Natural killer cell (primary cell): ENCODE data around the gene TUBGCP6. TPM values are rescaled to one million over a fixed set of nuclear protein-coding genes. Genes with fewer than 3 reads are reported as not detected.

Experiments
- ATAC-seq, 3 donors: fragments of 150-1000 bp in 2 of 3; fragments of 200-7000 bp in 1 of 3; cut with Tn5 transposase; 1 replicate in 1 of 3; 2 replicates in 2 of 3; pipeline ENCODE4 v1.10.0; 2021; ENCODE audit warnings: mild to moderate bottlenecking in 2 of 3, moderate library complexity in 2 of 3
- DNase-seq, 2 donors: peaks; one replicate each; pipeline versions ENCODE4 v3.0.0 to v3.0.0-alpha.2; 2013 to 2021; ENCODE audit warnings: mixed read lengths in 1 of 2
- H3K27ac ChIP-seq: one replicate; pipeline ENCODE4 v1.5.1; 2013; ENCODE audit warnings: mild to moderate bottlenecking, low read length
- H3K27me3 ChIP-seq: one replicate; pipeline ENCODE4 v1.6.1; 2013; ENCODE audit warnings: low read length; ENCODE audit not compliant: control insufficient read depth, insufficient read depth
- H3K36me3 ChIP-seq: one replicate; pipeline ENCODE4 v1.6.1; 2013; ENCODE audit warnings: low read length; ENCODE audit not compliant: control insufficient read depth, insufficient read depth
- H3K4me1 ChIP-seq: one replicate; pipeline ENCODE4 v1.6.1; 2013; ENCODE audit warnings: low read length; ENCODE audit not compliant: control insufficient read depth, insufficient read depth
- H3K4me3 ChIP-seq: one replicate; pipeline ENCODE4 v1.5.1; 2013; ENCODE audit warnings: low read length
- H3K9me3 ChIP-seq: one replicate; pipeline ENCODE4 v1.6.1; 2013; ENCODE audit warnings: low read length; ENCODE audit not compliant: control insufficient read depth, insufficient read depth
- H3K27ac Mint-ChIP-seq, 2 donors: one replicate each; pipeline ENCODE4 v1.8.0; 2022; ENCODE audit warnings: mild to moderate bottlenecking in 2 of 2, mixed read lengths in 2 of 2, moderate library complexity in 1 of 2
- H3K27me3 Mint-ChIP-seq, 2 donors: one replicate each; pipeline ENCODE4 v1.8.0; 2022; ENCODE audit warnings: low read depth in 2 of 2, mixed read lengths in 2 of 2
- H3K36me3 Mint-ChIP-seq: one replicate; pipeline ENCODE4 v1.8.0; 2022; ENCODE audit warnings: mixed read lengths
- H3K4me1 Mint-ChIP-seq, 2 donors: one replicate each; pipeline ENCODE4 v1.8.0; 2022; ENCODE audit warnings: mixed read lengths in 2 of 2
- H3K4me3 Mint-ChIP-seq: one replicate; pipeline ENCODE4 v1.8.0; 2022; ENCODE audit warnings: mild to moderate bottlenecking, moderate library complexity, mixed read lengths
- H3K9me3 Mint-ChIP-seq, 2 donors: one replicate each; pipeline ENCODE4 v1.8.0; 2022; ENCODE audit warnings: mixed read lengths in 2 of 2
- WGBS: methylation state at CpG from one replicate; pipeline ENCODE4 v1.1.7; 2013; ENCODE audit warnings: missing lambda C conversion rate; ENCODE audit not compliant: insufficient coverage; 5-methylcytosine and 5-hydroxymethylcytosine counted together
- intact Hi-C: fragments of 100-400 bp; cut with micrococcal nuclease; formaldehyde crosslinking; loops from one replicate; pipeline ENCODE4 v1.14.2; 2022
- total RNA-seq, 4 donors: library from RNA; stranded (reverse); fragments of 120-200 nt in 1 of 4; gene quantifications; one replicate each; pipeline versions ENCODE4 v1.2.3 to v1.2.4, GENCODE V29; 2013 to 2022
- TF ChIP-seq, protein P1 (sequence below): fragments of 200-600 bp; IDR thresholded peaks from one replicate; pipeline ENCODE4 v1.8.0; 2022; ENCODE audit warnings: antibody characterized with exemption

Gene TUBGCP6
- total RNA-seq, 3 donors from 2014 or later (not counting 1 experiment from before 2014, with no cell fraction given): 105 to 126 (median 118) TPM

GRCh38 chr22:50188356-50188755, 56.5 kb downstream of the TUBGCP6 start:
- DNase-seq: no peak
- peak overlapping the region; percentile 40 for H3K4me3 Mint-ChIP-seq

GRCh38 chr22:50186761-50187523, 57.9 kb downstream of the TUBGCP6 start:
- H3K36me3 Mint-ChIP-seq: no peaks in the 10 kb centered on the region
- ATAC-seq (peak in 1 of 3 donors; percentile 2), DNase-seq (peak in 1 of 2 donors; percentile 57)
- intact Hi-C loops: no loop called here
- peak overlapping the region; percentile 91 for H3K4me3 Mint-ChIP-seq
- H3K4me1 Mint-ChIP-seq: peaks cover 30 to 51% of the 10 kb centered on the region in 2 donors
- H3K36me3 ChIP-seq: no peaks in the 10 kb centered on the region
- no peaks in the 10 kb centered on the region for H3K9me3 Mint-ChIP-seq
- TF ChIP-seq, protein P1, sequence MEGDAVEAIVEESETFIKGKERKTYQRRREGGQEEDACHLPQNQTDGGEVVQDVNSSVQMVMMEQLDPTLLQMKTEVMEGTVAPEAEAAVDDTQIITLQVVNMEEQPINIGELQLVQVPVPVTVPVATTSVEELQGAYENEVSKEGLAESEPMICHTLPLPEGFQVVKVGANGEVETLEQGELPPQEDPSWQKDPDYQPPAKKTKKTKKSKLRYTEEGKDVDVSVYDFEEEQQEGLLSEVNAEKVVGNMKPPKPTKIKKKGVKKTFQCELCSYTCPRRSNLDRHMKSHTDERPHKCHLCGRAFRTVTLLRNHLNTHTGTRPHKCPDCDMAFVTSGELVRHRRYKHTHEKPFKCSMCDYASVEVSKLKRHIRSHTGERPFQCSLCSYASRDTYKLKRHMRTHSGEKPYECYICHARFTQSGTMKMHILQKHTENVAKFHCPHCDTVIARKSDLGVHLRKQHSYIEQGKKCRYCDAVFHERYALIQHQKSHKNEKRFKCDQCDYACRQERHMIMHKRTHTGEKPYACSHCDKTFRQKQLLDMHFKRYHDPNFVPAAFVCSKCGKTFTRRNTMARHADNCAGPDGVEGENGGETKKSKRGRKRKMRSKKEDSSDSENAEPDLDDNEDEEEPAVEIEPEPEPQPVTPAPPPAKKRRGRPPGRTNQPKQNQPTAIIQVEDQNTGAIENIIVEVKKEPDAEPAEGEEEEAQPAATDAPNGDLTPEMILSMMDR: no peak
- H3K4me1 ChIP-seq: peaks cover 77% of the 10 kb centered on the region
- H3K27me3 ChIP-seq: no peaks in the 10 kb centered on the region
- H3K27me3 Mint-ChIP-seq: peaks cover 0 to 2% of the 10 kb centered on the region in 2 donors
- peak overlapping the region; percentile 90 to 91 for H3K27ac Mint-ChIP-seq
- peak overlapping the region; percentile 49 for H3K4me3 ChIP-seq
- H3K9me3 ChIP-seq: no peaks in the 10 kb centered on the region
- H3K27ac ChIP-seq: peak overlapping the region; percentile 80
- WGBS: 22% methylated on average over 26 of the region's 26 CpGs

More at GRCh38 chr22:50188356-50188755, 56.5 kb downstream of the TUBGCP6 start:
- peaks cover 40 to 62% of the 10 kb centered on the region in 2 donors for H3K4me1 Mint-ChIP-seq
- Histone ChIP-seq H3K27me3 (no peaks in the 10 kb centered on the region), H3K9me3 (no peaks in the 10 kb centered on the region), H3K27ac (peak overlapping the region; percentile 98), H3K36me3 (no peaks in the 10 kb centered on the region), H3K4me1 (peaks cover 90% of the 10 kb centered on the region), H3K4me3 (no peak overlapping the region)
- no peak for ATAC-seq
- TF ChIP-seq, protein P1: no peak
- 96% methylated on average over 11 of the region's 11 CpGs for WGBS
- peaks cover 0 to 2% of the 10 kb centered on the region in 2 donors for H3K27me3 Mint-ChIP-seq
- no peaks in the 10 kb centered on the region for H3K9me3 Mint-ChIP-seq
- no peaks in the 10 kb centered on the region for H3K36me3 Mint-ChIP-seq
- peak overlapping the region; percentile 90 to 91 for H3K27ac Mint-ChIP-seq
- intact Hi-C loops: no loop called here

DNA sequence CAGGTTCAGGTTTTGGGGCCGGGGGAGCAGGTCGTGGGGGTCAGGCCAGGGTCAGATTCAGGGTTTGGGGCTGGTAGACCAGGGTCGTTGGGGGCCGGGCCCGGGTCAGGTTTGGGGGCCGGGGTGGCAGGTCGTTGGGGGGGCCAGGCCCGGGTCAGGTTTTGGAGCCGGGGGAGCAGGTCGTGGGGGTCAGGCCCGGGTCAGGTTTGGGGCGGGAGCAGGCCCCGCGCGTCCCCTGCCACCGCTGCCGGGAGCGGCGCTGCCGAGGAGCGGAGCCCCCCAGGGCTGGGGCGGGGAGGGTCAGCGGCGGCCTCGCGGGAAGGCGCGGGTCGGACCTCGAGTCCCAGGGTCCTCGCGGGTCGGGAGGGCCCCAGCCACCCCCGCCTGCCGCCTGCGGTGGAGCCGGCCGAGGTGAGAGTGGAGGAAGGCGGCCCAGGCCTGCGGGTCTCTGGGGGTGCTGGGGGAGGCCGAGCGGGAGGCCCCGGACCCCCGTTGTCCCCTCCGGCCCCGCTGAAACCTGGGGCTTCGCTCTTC, 58.6 kb downstream of the TUBGCP6 start:
- ATAC-seq: no peak
- peak overlapping the region; percentile 80 for H3K27ac ChIP-seq
- Mint-ChIP-seq H3K9me3 (no peaks in the 10 kb centered on the region), H3K27me3 (peaks cover 0 to 2% of the 10 kb centered on the region in 2 donors), H3K36me3 (no peaks in the 10 kb centered on the region), H3K4me1 (peaks cover 24 to 45% of the 10 kb centered on the region in 2 donors), H3K27ac (peak overlapping the region; percentile 90 to 91), H3K4me3 (peak overlapping the region; percentile 91)
- TF ChIP-seq, protein P1: no peak
- H3K36me3 ChIP-seq: no peaks in the 10 kb centered on the region
- intact Hi-C loops: no loop called here
- H3K4me1 ChIP-seq: peaks cover 70% of the 10 kb centered on the region
- no peak for DNase-seq
- peak overlapping the region; percentile 58 for H3K4me3 ChIP-seq
- WGBS: 1% methylated on average over 47 of the region's 47 CpGs
- no peaks in the 10 kb centered on the region for H3K27me3 ChIP-seq
- no peaks in the 10 kb centered on the region for H3K9me3 ChIP-seq
